Epithelial cell of proximal tubule (primary cell): ENCODE results near the gene PYDC1. TPM values are rescaled to one million over a fixed set of nuclear protein-coding genes. Genes with fewer than 3 reads are reported as not detected.

Experiments used
- DNase-seq: peaks from one replicate; pipeline ENCODE4 v3.0.0-alpha.2; 2011; ENCODE audit warnings: low read depth
- H3K4me3 ChIP-seq: 2 replicates; pipeline ENCODE4 v1.5.1; 2011; ENCODE audit warnings: low read depth, mild to moderate bottlenecking, low read length
- CTCF ChIP-seq: conservative IDR thresholded peaks from 2 replicates; pipeline ENCODE4 v1.5.1; 2012; ENCODE audit warnings: low read depth, mild to moderate bottlenecking, low read length
- total RNA-seq: library from RNA; depleted of rRNA; stranded (reverse); fragments of >200 nt; gene quantifications from 2 replicates; pipeline ENCODE4 v1.2.3, GENCODE V29; 2015

PYDC1 gene
- total RNA-seq, 1 donor from 2014 or later = not detected

GRCh38 chr16:31242206-31242605, 25.3 kb upstream of the PYDC1 start:
- H3K4me3 ChIP-seq = no peak overlapping the region
- TF ChIP-seq CTCF = no peak
- no peak for DNase-seq

- no peak for TF ChIP-seq CTCF
- H3K4me3 ChIP-seq = no peak overlapping the region
- DNase-seq = no peak
These were observed 21.1 kb upstream of the PYDC1 start for GRCh38 chr16:31238041-31238440.

GRCh38 chr16:31229501-31229900, 12.6 kb upstream of the PYDC1 start:
- TF ChIP-seq CTCF = no peak
- DNase-seq = no peak
- H3K4me3 ChIP-seq = no peak overlapping the region

GRCh38 chr16:31228206-31228605, 11.3 kb upstream of the PYDC1 start:
- DNase-seq = no peak
- no peak overlapping the region for H3K4me3 ChIP-seq
- no peak for TF ChIP-seq CTCF

GRCh38 chr16:31225193-31225592, 8.3 kb upstream of the PYDC1 start:
- no peak for TF ChIP-seq CTCF

GRCh38 chr16:31224092-31224955, 7.4 kb upstream of the PYDC1 start:
- DNase-seq = no peak
- TF ChIP-seq CTCF = no peak
- H3K4me3 ChIP-seq = no peak overlapping the region

More at GRCh38 chr16:31225193-31225592, 8.3 kb upstream of the PYDC1 start:
- DNase-seq = no peak
- H3K4me3 ChIP-seq = no peak overlapping the region

GRCh38 chr16:31223044-31223443, 6.1 kb upstream of the PYDC1 start:
- no peak overlapping the region for H3K4me3 ChIP-seq
- no peak for DNase-seq
- no peak for TF ChIP-seq CTCF
